K562 (cell line): ENCODE measurements around the gene ADGRD1. TPM values are rescaled to one million over a fixed set of nuclear protein-coding genes. Genes with fewer than 3 reads are reported as not detected.

ENCODE experiments used
- ATAC-seq: fragments of 200-7000 bp; cut with Tn5 transposase; 3 replicates; pipeline ENCODE4 v1.9.1; 2020; ENCODE audit warnings: moderate library complexity
- BruUV-seq: library from RNA; stranded (reverse); fragments of 400-500 nt; replicated peaks from 2 replicates; lab custom pipeline; 2021; lab: Mats Ljungman, UMichigan
- CTCF ChIA-PET: fragments of 300-600 bp; formaldehyde crosslinking; extraction: SDS; loops from one replicate; lab custom pipeline; 2021; ENCODE audit warnings: low intra/inter-chr PET ratio; lab: Yijun Ruan, JAX
- POLR2A ChIA-PET: fragments of 300-600, 350-650 bp; sonication (Branson Sonifier 250); formaldehyde crosslinking; extraction: SDS; loops from one replicate; lab custom pipeline; 2021; ENCODE audit warnings: antibody characterized with exemption, inconsistent platforms; lab: Yijun Ruan, JAX
- DNase-seq, 4 experiments: peaks; one replicate each; pipeline versions ENCODE4 v3.0.0 to v3.0.0-alpha.2; 2011 to 2018; ENCODE audit warnings: low spot score in 3 of 4, mixed read lengths in 3 of 4; ENCODE audit errors: extremely low read depth in 1 of 4
- FAIRE-seq: peaks from 2 replicates; lab custom pipeline; 2011; peaks lifted over from hg19 to GRCh38; lab: Jason Lieb, UNC
- H2AFZ ChIP-seq: 2 replicates; pipeline ENCODE4 v1.6.0; 2011; ENCODE audit warnings: low read depth, low read length, control low read depth, inconsistent platforms
- H3K27ac ChIP-seq: fragments of 200-600 bp; 3 replicates; pipeline ENCODE4 v1.8.0; 2011; ENCODE audit warnings: low read depth, mild to moderate bottlenecking, control low read depth, inconsistent platforms, low read length, moderate library complexity, mixed read lengths; ENCODE audit errors: extremely low read depth
- H3K27me3 ChIP-seq, 2 experiments: fragments of 300-600 bp in 1 of 2; 2 replicates in 1 of 2; 3 replicates in 1 of 2; pipeline versions ENCODE4 v1.6.0 to v1.8.0; 2011; ENCODE audit warnings: inconsistent platforms in 2 of 2, low read length in 2 of 2, mild to moderate bottlenecking in 1 of 2, mixed read lengths in 1 of 2, moderate library complexity in 1 of 2; ENCODE audit not compliant: control insufficient read depth in 2 of 2, insufficient read depth in 2 of 2
- H3K36me3 ChIP-seq: fragments of 300-600 bp; 3 replicates; pipeline ENCODE4 v1.8.0; 2011; ENCODE audit warnings: mild to moderate bottlenecking, low read length, inconsistent platforms; ENCODE audit not compliant: control insufficient read depth, insufficient read depth
- H3K4me1 ChIP-seq, 2 experiments: fragments of 200-600 bp in 1 of 2; replicated peaks in 1 of 2; 2 replicates in 1 of 2; 3 replicates in 1 of 2; pipeline versions ENCODE4 v1.5.1 to v1.8.0; 2011; ENCODE audit warnings: inconsistent platforms in 2 of 2, low read length in 2 of 2, mild to moderate bottlenecking in 1 of 2, mixed read lengths in 1 of 2, moderate library complexity in 1 of 2; ENCODE audit not compliant: control insufficient read depth in 2 of 2, insufficient read depth in 2 of 2
- H3K4me2 ChIP-seq: 2 replicates; pipeline ENCODE4 v1.6.1; 2011; ENCODE audit warnings: low read length, control low read depth, inconsistent platforms, mixed read lengths; ENCODE audit not compliant: insufficient read depth
- H3K4me3 ChIP-seq: fragments of 200-600 bp; sonication (generic), shearing (Covaris generic); 2 replicates; pipeline ENCODE4 v1.5.1; 2016; ENCODE audit warnings: control low read depth, inconsistent platforms
- H3K79me2 ChIP-seq: fragments of 200-600 bp; 3 replicates; pipeline ENCODE4 v1.8.0; 2011; ENCODE audit warnings: low read length, inconsistent platforms; ENCODE audit not compliant: control insufficient read depth, insufficient read depth
- H3K9ac ChIP-seq, 2 experiments: 2 replicates each; pipeline versions ENCODE4 v1.6.0 to v1.6.1; 2011; ENCODE audit warnings: low read depth in 2 of 2, low read length in 2 of 2, control low read depth in 1 of 2, inconsistent platforms in 1 of 2, mild to moderate bottlenecking in 1 of 2, mixed read lengths in 1 of 2; ENCODE audit not compliant: insufficient read depth in 1 of 2
- H3K9me1 ChIP-seq: one replicate; pipeline ENCODE4 v1.6.0; 2011; ENCODE audit warnings: inconsistent platforms, mild to moderate bottlenecking, low read length, moderate library complexity; ENCODE audit not compliant: control insufficient read depth, insufficient read depth
- H3K9me3 ChIP-seq: replicated peaks from 2 replicates; pipeline ENCODE4 v1.5.1; 2011; ENCODE audit warnings: low read depth, low read length, inconsistent platforms; ENCODE audit not compliant: control insufficient read depth, insufficient read depth
- H4K20me1 ChIP-seq: replicated peaks from 2 replicates; pipeline ENCODE4 v1.6.1; 2011; ENCODE audit warnings: low read length, inconsistent platforms, mixed read lengths; ENCODE audit not compliant: control insufficient read depth, insufficient read depth
- LEF1 ChIP-seq: fragments of 450-650 bp; IDR thresholded peaks from 2 replicates; pipeline ENCODE4 v1.6.1; 2016; ENCODE audit warnings: mild to moderate bottlenecking
- PML ChIP-seq: IDR thresholded peaks from 2 replicates; pipeline ENCODE4 v1.6.1; 2012; ENCODE audit warnings: low read length, inconsistent platforms
- SRSF7 ChIP-seq: fragments of 200-400 bp; formaldehyde crosslinking; optimal IDR thresholded peaks from 2 replicates; pipeline ENCODE3; 2017; ENCODE audit warnings: mild to moderate bottlenecking, low read depth, low read length
- ZNF24 ChIP-seq: fragments of 450-650 bp; IDR thresholded peaks from 2 replicates; pipeline ENCODE4 v1.6.1; 2016
- ZNF644 ChIP-seq: fragments of 200-800 bp; sonication (Bioruptor generic); IDR thresholded peaks from 2 replicates; pipeline ENCODE4 v1.6.1; 2016; ENCODE audit warnings: low read depth, missing genetic modification characterization, missing compliant biosample characterization
- WGBS: fragments of 100-300 bp; shearing (Covaris generic); methylation state at CpG from one replicate; pipeline ENCODE4 v1.1.6; 2016; ENCODE audit warnings: low coverage, mixed read lengths; ENCODE audit not compliant: insufficient coverage; ENCODE audit errors: missing lambda C conversion rate; 5-methylcytosine and 5-hydroxymethylcytosine counted together
- in situ Hi-C: fragments of 300-500 bp; cut with MboI; formaldehyde crosslinking; loops from 4 replicates; pipeline ENCODE4 v1.15.0; 2018; ENCODE audit warnings: inconsistent platforms, mixed read lengths
- intact Hi-C: fragments of 100-400 bp; cut with micrococcal nuclease; formaldehyde crosslinking; loops from 2 replicates; pipeline ENCODE4 v1.14.2; 2022
- polyA plus RNA-seq, 8 experiments: library from polyadenylated mRNA; depleted of rRNA in 4 of 8; stranded (reverse) in 5 of 8; unstranded in 3 of 8; fragments of >200 nt; fragmentation: Nextera tagmentation in 2 of 8; fragmentation: Illumina TruSeq in 1 of 8; extraction: Ambion mirVana in 2 of 8; extraction: Trizol in 1 of 8; gene quantifications; 2 replicates each; pipeline versions ENCODE4 v1.2.1 to v1.2.3, GENCODE V29; 2011 to 2014; ENCODE audit warnings: inconsistent platforms in 1 of 8, missing spikeins in 1 of 8
- total RNA-seq, 7 experiments: library from RNA; depleted of rRNA in 6 of 7; stranded (reverse); fragments of >200 nt in 6 of 7; fragmentation: Illumina TruSeq in 2 of 7; extraction: Trizol in 2 of 7; gene quantifications; 2 replicates each; pipeline versions ENCODE4 v1.2.1 to v1.2.3, GENCODE V29; 2011 to 2021; ENCODE audit warnings: low replicate concordance in 1 of 7

The ADGRD1 gene
- total and polyA plus RNA-seq, 9 of the 15 experiments (the other 6 are each of a cell fraction or from before 2014, with no cell fraction given), result 1.7 to 11.7 (median 3.3) TPM

DNA sequence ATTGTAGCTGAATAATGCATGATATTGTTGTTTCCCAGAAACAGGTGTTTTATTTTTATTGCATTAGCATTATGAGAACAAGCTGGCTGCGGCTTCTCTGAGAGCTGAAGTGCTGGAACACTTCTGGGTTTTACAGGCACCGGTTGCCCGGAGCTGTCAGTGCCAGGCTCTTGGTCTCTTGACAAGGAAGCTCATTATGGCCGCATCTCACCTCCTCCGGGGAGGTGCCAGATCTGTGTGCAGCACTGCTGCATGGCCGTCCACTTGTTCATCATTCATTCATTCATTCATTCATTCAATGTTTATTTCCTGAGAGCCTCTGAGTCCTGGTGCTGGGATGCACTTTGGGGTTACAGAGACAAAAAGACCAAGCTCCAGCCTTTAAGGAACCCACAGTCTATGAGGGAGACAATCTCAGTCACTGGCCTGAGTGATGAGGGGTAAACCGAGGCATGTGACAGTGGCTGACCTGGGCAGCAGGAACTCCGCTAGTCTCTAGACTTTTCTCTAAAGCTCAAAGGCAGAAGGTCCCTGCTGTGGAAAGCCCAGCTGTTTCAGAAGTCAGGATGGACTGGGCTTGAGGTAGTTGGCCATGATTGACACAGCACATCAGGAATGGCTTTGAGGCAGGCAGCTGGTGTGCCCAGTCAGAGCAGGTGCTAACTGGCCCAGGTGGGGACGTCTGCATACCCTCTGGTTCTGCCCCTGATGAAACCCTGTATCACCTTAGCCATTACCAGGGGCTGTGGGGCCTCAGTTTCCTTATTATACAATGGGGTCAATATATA, 181.0 kb downstream of the ADGRD1 start:
- no TSS peak for BruUV-seq
- no peak for FAIRE-seq
- H3K27ac ChIP-seq, result no peak overlapping the region

DNA sequence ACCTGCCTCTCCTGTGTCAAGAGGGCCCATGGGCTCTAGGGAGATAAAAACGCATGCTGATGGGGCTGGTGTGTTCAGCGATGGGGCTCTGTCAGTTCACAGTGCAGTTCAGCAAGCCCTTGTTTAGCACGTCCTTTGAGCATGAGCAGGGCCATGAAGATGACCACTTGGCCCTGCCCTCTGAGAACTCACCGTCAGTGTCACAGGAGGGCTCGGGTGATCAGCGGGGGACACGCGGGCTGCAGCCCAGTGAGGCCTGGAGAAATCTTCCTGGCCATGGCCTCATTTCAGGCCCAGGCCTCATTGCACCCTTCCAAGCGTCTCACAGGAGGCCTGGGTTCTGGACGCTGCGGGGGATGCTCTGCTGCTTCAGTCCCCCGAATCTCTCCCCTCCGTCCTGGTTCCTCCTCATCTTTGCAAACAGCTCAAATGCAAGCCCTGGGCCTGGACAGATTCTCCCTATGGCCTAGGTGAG, 181.6 kb downstream of the ADGRD1 start:
- WGBS, result 16% methylated on average over 12 of the region's 13 CpGs
- intact Hi-C loops, result no loop called here
- H3K9me3 ChIP-seq, result no peaks in the 10 kb centered on the region

More for the DNA sequence above, 181.0 kb downstream of the ADGRD1 start:
- H3K9me1 ChIP-seq, result no peaks in the 10 kb centered on the region
- H3K9me3 ChIP-seq, result no peaks in the 10 kb centered on the region
- no peak overlapping the region for H3K4me3 ChIP-seq
- DNase-seq (no peak), ATAC-seq (no peak)
- H4K20me1 ChIP-seq, result no peaks in the 10 kb centered on the region; the same call in 1 of the 2 replicates
- no peaks in the 10 kb centered on the region for H3K79me2 ChIP-seq
- no peak overlapping the region for H3K4me2 ChIP-seq
- no peaks in the 10 kb centered on the region for H3K36me3 ChIP-seq
- no peak overlapping the region for H2AFZ ChIP-seq
- CTCF ChIA-PET, result no interaction called here
- peaks cover 0 to 49% of the 10 kb centered on the region in 2 experiments; a peak in 3 of 5 replicates for H3K27me3 ChIP-seq
- TF ChIP-seq PML (no peak), ZNF24 (peak; percentile 83), ZNF644 (tag) (no peak)
- WGBS, result 38% methylated on average over 9 of the region's 9 CpGs
- in situ Hi-C loops (no loop called here), intact Hi-C loops (no loop called here)
- no peak overlapping the region for H3K9ac ChIP-seq
- POLR2A ChIA-PET, result interaction anchor here (0.5 to 1.3 kb wide), 3 partner anchors 19 to 57 kb away, joined by 3 to 5 read pairs (median 3); no protein-coding TSS in a partner anchor
- peaks cover 0 to 23% of the 10 kb centered on the region in 2 experiments; a peak in 3 of 5 replicates for H3K4me1 ChIP-seq

More for the DNA sequence above, 181.6 kb downstream of the ADGRD1 start:
- ATAC-seq (no peak), FAIRE-seq (no peak), DNase-seq (no peak)
- Histone ChIP-seq H3K4me3 (no peak overlapping the region), H3K79me2 (no peaks in the 10 kb centered on the region), H3K9ac (no peak overlapping the region), H3K9me1 (no peaks in the 10 kb centered on the region), H3K36me3 (no peaks in the 10 kb centered on the region), H3K27ac (no peak overlapping the region), H2AFZ (no peak overlapping the region), H3K27me3 (peaks cover 0 to 50% of the 10 kb centered on the region in 2 experiments; a peak in 3 of 5 replicates), H4K20me1 (no peaks in the 10 kb centered on the region; the same call in 1 of the 2 replicates), H3K4me2 (no peak overlapping the region), H3K4me1 (peaks cover 0 to 22% of the 10 kb centered on the region in 2 experiments; a peak in 3 of 5 replicates)
- ChIA-PET POLR2A (interaction anchor here (0.5 to 0.6 kb wide), 2 partner anchors 19 to 89 kb away, joined by 3 read pairs; no protein-coding TSS in a partner anchor), CTCF (no interaction called here)
- TF ChIP-seq LEF1 (no peak), SRSF7 (no peak)
- in situ Hi-C loops, result no loop called here
- no TSS peak for BruUV-seq
